ENCODE measurements around the gene NUDT4B. TPM values are rescaled to one million over a fixed set of nuclear protein-coding genes. Genes with fewer than 3 reads are reported as not detected.
"Not testable (repeated sequence)": the region's sequence is repeated elsewhere in the genome, so short reads cannot be mapped to it uniquely, and the experiment has no call there.

Gene NUDT4B
- polyA plus RNA-seq, 3 donors, result 7.7 to 17.4 (median 8.4) TPM

DNA sequence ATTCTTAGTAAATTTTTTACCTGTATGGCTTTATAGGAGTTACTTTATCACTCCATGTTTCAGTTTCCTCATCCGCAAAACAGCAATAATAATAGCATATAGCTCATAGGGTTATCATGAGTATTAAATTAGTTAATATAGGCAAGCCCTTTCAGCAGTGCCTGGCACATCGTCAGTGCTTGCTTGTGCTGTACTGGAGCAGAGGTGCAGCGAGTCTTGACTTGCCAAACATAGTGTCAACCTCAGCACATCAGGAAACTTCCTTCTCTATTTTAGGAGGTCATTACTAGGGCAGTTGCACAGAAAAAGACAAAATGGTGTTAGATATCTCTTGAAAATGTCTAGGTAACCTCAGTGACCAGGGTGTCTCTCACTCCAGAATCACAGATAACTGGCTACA is 33.1 kb upstream of the NUDT4B start:
- H3K4me2 ChIP-seq (replicated peaks; ENCODE audit: extremely low read depth, low read length, poor library complexity, severe bottlenecking); H2AFZ ChIP-seq (ENCODE audit: insufficient read depth, low read depth, low read length, poor library complexity, severe bottlenecking); H3K27me3 Mint-ChIP-seq (ENCODE audit: low read depth in 3 of 3); DNase-seq; H3K9me3 Mint-ChIP-seq; intact Hi-C loops (cut with micrococcal nuclease); H3K9ac ChIP-seq (ENCODE audit: insufficient read depth, low read length, poor library complexity, severe bottlenecking); H3K4me3 Mint-ChIP-seq; H4K20me1 ChIP-seq (ENCODE audit: insufficient read depth, low read length); H3K9me3 ChIP-seq (replicated peaks in 1 of 2; ENCODE audit: control insufficient read depth in 1 of 2, insufficient read depth in 1 of 2, low read length in 2 of 2); H3K36me3 ChIP-seq (replicated peaks in 1 of 2; ENCODE audit: control insufficient read depth in 1 of 2, insufficient read depth in 2 of 2, low read length in 2 of 2); H3K4me1 ChIP-seq (ENCODE audit: control insufficient read depth in 1 of 2, insufficient read depth in 2 of 2, low read length in 2 of 2); H3K79me2 ChIP-seq (ENCODE audit: insufficient read depth, low read length); H3K27ac Mint-ChIP-seq; H3K4me3 ChIP-seq (replicated peaks in 1 of 3; ENCODE audit: low read depth in 2 of 3, low read length in 3 of 3); H3K36me3 Mint-ChIP-seq; H3K27ac ChIP-seq (ENCODE audit: low read depth in 1 of 2, low read length in 2 of 2); H3K4me1 Mint-ChIP-seq; H3K27me3 ChIP-seq (ENCODE audit: control insufficient read depth in 2 of 2, insufficient read depth in 2 of 2, low read length in 2 of 2): not testable (repeated sequence)
- no CpG with 5 or more reads among the region's 3 CpGs for WGBS (ENCODE audit: insufficient coverage)

DNA sequence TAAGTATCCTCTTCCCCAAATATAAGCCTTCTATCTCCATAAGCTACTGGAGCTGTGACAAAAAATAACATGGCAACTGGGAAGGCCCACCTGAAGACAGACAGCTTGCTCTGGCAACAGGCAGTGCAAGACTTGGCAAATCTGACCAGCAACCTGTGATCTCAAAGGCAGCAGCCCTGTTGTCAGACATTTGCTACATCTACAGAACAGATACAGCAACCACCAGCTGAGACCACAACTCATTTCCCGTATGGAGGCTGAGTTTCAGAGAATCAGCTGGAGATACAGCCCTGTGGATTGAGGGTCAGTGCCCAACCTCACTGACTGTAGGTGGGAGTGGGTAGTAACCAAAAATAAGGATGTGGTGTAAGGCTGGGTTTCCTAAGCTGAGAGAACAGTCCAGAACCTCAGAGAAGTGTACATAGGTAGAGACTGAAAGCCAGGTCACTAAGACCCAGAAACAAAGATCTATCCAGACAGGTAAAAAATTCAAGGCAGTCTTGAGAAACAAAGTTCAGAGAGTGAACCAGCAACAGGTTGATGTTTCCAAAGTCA is 31.5 kb upstream of the NUDT4B start:
- H3K4me1 Mint-ChIP-seq; H4K20me1 ChIP-seq (ENCODE audit: insufficient read depth, low read length); H3K9me3 ChIP-seq (replicated peaks in 1 of 2; ENCODE audit: control insufficient read depth in 1 of 2, insufficient read depth in 1 of 2, low read length in 2 of 2); H3K27me3 ChIP-seq (ENCODE audit: control insufficient read depth in 2 of 2, insufficient read depth in 2 of 2, low read length in 2 of 2); H3K79me2 ChIP-seq (ENCODE audit: insufficient read depth, low read length); H3K27ac Mint-ChIP-seq; H2AFZ ChIP-seq (ENCODE audit: insufficient read depth, low read depth, low read length, poor library complexity, severe bottlenecking); H3K27me3 Mint-ChIP-seq (ENCODE audit: low read depth in 3 of 3); H3K9me3 Mint-ChIP-seq; H3K4me3 ChIP-seq (replicated peaks in 1 of 3; ENCODE audit: low read depth in 2 of 3, low read length in 3 of 3); DNase-seq; H3K36me3 ChIP-seq (replicated peaks in 1 of 2; ENCODE audit: control insufficient read depth in 1 of 2, insufficient read depth in 2 of 2, low read length in 2 of 2); H3K4me2 ChIP-seq (replicated peaks; ENCODE audit: extremely low read depth, low read length, poor library complexity, severe bottlenecking); H3K36me3 Mint-ChIP-seq; intact Hi-C loops (cut with micrococcal nuclease); H3K27ac ChIP-seq (ENCODE audit: low read depth in 1 of 2, low read length in 2 of 2); H3K4me1 ChIP-seq (ENCODE audit: control insufficient read depth in 1 of 2, insufficient read depth in 2 of 2, low read length in 2 of 2); H3K9ac ChIP-seq (ENCODE audit: insufficient read depth, low read length, poor library complexity, severe bottlenecking); H3K4me3 Mint-ChIP-seq: not testable (repeated sequence)
- no CpG with 5 or more reads among the region's 1 CpG for WGBS (ENCODE audit: insufficient coverage)

DNA sequence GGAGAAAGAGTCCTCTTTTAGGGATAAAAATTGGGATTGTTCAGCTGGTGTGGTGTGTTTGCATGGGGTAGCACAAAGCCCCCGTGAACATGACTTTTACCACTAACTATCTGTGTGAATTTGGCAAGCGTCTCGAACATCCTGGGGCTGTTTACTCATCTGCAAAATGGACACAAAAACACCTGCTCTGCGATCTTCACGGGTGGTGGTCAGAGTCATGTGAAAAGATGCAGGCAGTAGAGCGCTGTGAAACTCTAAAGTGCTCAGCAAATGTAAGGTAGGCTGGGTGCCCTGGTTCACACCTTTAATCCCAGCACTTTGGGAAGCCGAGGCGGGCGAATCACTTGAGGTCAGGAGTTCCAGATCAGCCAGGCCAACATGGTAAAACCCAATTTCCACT is 27.7 kb upstream of the NUDT4B start:
- DNase-seq; H3K27ac ChIP-seq (ENCODE audit: low read depth in 1 of 2, low read length in 2 of 2); H3K79me2 ChIP-seq (ENCODE audit: insufficient read depth, low read length); H3K36me3 ChIP-seq (replicated peaks in 1 of 2; ENCODE audit: control insufficient read depth in 1 of 2, insufficient read depth in 2 of 2, low read length in 2 of 2); intact Hi-C loops (cut with micrococcal nuclease); H3K4me2 ChIP-seq (replicated peaks; ENCODE audit: extremely low read depth, low read length, poor library complexity, severe bottlenecking); H3K9ac ChIP-seq (ENCODE audit: insufficient read depth, low read length, poor library complexity, severe bottlenecking); H3K27me3 Mint-ChIP-seq (ENCODE audit: low read depth in 3 of 3); H4K20me1 ChIP-seq (ENCODE audit: insufficient read depth, low read length); H3K36me3 Mint-ChIP-seq; H2AFZ ChIP-seq (ENCODE audit: insufficient read depth, low read depth, low read length, poor library complexity, severe bottlenecking); H3K4me3 Mint-ChIP-seq; H3K9me3 Mint-ChIP-seq; H3K4me1 ChIP-seq (ENCODE audit: control insufficient read depth in 1 of 2, insufficient read depth in 2 of 2, low read length in 2 of 2); H3K27me3 ChIP-seq (ENCODE audit: control insufficient read depth in 2 of 2, insufficient read depth in 2 of 2, low read length in 2 of 2); H3K4me3 ChIP-seq (replicated peaks in 1 of 3; ENCODE audit: low read depth in 2 of 3, low read length in 3 of 3); H3K9me3 ChIP-seq (replicated peaks in 1 of 2; ENCODE audit: control insufficient read depth in 1 of 2, insufficient read depth in 1 of 2, low read length in 2 of 2); H3K27ac Mint-ChIP-seq; H3K4me1 Mint-ChIP-seq: not testable (repeated sequence)
- WGBS (ENCODE audit: insufficient coverage), result no CpG with 5 or more reads among the region's 9 CpGs

DNA sequence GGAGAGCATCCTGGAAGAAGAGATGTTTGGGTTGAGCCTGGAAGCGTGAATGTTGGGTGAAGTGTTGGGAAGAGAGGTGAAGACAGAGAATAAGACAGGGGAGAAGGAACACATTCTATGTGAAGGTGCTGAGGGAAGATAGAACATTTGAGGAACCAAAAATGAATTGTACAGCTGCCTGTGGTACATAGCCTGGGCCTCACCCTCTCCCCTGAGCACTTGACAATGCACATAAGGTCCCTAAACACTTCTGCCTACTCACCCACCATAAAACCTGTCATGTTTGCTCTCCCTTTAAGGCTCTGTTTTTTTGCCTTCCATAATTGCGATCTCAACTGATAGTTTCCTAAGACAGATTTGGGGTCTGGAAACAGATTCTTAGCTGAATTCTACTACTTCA is 25.8 kb upstream of the NUDT4B start:
- H3K27ac Mint-ChIP-seq; H3K27ac ChIP-seq (ENCODE audit: low read depth in 1 of 2, low read length in 2 of 2); H3K4me2 ChIP-seq (replicated peaks; ENCODE audit: extremely low read depth, low read length, poor library complexity, severe bottlenecking); H3K4me1 ChIP-seq (ENCODE audit: control insufficient read depth in 1 of 2, insufficient read depth in 2 of 2, low read length in 2 of 2); H3K36me3 Mint-ChIP-seq; H3K4me3 ChIP-seq (replicated peaks in 1 of 3; ENCODE audit: low read depth in 2 of 3, low read length in 3 of 3); H4K20me1 ChIP-seq (ENCODE audit: insufficient read depth, low read length); H3K9me3 ChIP-seq (replicated peaks in 1 of 2; ENCODE audit: control insufficient read depth in 1 of 2, insufficient read depth in 1 of 2, low read length in 2 of 2); H3K4me1 Mint-ChIP-seq; H3K9me3 Mint-ChIP-seq; intact Hi-C loops (cut with micrococcal nuclease); DNase-seq; H3K27me3 Mint-ChIP-seq (ENCODE audit: low read depth in 3 of 3); H2AFZ ChIP-seq (ENCODE audit: insufficient read depth, low read depth, low read length, poor library complexity, severe bottlenecking); H3K4me3 Mint-ChIP-seq; H3K36me3 ChIP-seq (replicated peaks in 1 of 2; ENCODE audit: control insufficient read depth in 1 of 2, insufficient read depth in 2 of 2, low read length in 2 of 2); H3K79me2 ChIP-seq (ENCODE audit: insufficient read depth, low read length); H3K27me3 ChIP-seq (ENCODE audit: control insufficient read depth in 2 of 2, insufficient read depth in 2 of 2, low read length in 2 of 2); H3K9ac ChIP-seq (ENCODE audit: insufficient read depth, low read length, poor library complexity, severe bottlenecking): not testable (repeated sequence)
- no CpG with 5 or more reads among the region's 2 CpGs for WGBS (ENCODE audit: insufficient coverage)

All from CD14-positive monocyte (primary cell).